ENCODE results near the gene SPACDR. TPM values are rescaled to one million over a fixed set of nuclear protein-coding genes. Genes with fewer than 3 reads are reported as not detected.

The SPACDR gene, protein sequence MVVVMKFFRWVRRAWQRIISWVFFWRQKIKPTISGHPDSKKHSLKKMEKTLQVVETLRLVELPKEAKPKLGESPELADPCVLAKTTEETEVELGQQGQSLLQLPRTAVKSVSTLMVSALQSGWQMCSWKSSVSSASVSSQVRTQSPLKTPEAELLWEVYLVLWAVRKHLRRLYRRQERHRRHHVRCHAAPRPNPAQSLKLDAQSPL
- total RNA-seq (2022; extraction: Qiagen RNA extraction): 0.51 to 0.72 TPM (median 0.68 TPM) in 5 replicates

DNA sequence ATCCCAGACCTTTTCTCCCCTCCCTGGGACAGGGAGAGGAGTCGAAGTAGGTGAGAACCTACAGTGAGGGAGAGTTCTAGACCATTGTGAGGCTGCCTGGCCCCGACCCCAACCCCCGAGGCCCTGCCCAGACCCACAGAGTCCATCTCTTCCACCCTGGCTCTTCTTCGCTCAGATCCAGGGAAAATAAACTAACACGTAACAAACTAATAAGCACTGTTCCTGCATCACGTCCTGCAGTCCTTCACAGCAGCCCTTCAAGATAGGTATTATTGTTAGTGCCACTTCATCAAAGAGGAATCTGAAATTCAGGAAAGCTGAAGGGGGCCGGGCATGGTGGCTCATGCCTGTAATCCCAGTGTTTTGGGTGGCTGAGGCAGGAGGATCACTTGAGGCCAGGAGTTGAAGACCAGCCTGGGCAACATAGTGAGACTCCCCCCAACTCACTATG is at the start of gene SPACDR:
Gene SPACDR (minus strand): TSS at position 51 of the 451 bp plus-strand sequence. CDS start 235 bp downstream, outside the sequence.

DNA sequence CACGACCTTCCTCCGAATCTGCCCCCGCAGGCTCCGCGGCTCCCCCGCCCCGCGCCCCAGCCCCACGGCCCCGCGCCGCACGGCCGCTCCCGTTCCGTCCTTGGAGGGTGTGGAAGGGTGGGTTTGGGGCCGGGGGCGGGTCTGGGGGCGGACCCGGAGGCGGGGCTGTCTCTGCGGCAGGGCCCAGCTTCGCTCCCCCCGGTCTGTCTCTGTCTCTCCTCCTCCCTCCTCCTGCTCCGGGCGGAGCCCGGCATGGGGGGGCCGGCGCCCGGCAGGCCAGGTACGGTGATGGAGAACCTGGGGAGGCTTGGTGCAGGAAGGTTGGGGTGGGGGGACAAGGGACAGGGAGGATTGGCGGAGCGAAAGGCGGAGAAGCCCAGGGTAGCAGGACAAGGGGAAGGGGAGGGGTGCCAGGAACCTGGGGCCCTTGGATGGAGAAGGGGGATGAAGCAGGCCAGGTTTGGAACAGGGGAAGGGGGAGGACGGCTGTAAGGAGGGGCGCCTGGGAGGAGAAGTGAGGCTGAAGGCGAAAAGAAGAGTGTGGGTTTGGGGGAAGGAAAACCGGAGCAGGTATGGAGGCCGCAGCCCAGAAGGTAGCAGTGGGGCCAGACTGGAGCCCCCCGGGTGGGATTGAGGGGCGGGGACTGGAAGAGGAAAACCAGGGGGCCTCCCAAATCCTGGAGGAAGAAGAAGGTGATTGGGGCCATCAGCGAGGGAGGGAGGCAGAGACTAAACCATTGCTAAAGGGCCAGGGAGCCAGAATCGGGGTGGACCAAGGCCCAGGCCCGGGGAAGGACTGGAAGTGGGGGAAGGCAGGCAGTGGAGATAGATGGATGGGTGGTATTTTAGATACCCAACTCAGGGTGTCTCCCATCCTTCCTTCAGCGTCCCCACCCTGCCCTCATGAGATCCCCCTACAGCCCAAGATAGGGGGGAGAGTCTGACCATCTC is 19.9 kb upstream of the SPACDR start, which contains the start of gene NYAP1:
Gene NYAP1 (plus strand): TSS at position 206 of the 951 bp plus-strand sequence. CDS start 1,385 bp downstream, outside the sequence.

DNA sequence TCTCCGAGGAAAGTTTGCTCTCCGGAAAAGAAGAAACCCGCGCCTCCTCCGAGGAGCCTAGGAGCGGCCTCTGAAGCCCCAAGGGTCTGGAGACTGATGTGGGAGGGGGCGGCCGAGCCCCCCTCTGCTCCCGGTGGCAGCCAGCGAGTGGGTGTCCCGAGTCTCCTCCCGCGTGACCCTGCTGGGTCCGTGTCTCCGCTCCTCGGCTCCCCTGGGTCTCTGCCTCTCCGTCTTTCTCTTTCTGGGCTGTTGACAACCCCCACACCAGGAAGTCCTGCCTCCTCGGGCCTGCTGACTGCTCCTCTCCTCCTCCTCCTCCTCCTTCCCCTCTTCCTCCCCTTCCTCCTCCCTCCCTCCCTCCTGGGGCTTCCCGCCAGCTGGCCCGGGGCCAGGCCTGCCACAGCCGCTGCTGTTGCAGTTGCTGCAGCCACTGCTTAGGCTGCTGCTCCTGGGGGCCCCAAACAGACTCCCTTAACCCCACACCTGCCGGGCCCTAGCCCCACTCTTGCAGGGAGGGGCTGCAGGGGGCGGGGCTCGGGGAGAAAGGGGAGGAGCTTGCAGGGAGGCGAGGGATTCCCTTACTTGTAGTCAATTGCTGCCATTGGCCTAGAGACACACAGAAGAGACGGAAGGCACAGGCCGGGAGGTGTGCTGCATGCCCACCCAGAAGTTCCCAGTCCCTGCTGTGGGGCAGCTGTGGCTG is 15.0 kb upstream of the SPACDR start, which contains the start of gene TSC22D4:
Gene TSC22D4 (minus strand): TSS at position 257 of the 703 bp plus-strand sequence. CDS start 1,176 bp downstream, outside the sequence.

DNA sequence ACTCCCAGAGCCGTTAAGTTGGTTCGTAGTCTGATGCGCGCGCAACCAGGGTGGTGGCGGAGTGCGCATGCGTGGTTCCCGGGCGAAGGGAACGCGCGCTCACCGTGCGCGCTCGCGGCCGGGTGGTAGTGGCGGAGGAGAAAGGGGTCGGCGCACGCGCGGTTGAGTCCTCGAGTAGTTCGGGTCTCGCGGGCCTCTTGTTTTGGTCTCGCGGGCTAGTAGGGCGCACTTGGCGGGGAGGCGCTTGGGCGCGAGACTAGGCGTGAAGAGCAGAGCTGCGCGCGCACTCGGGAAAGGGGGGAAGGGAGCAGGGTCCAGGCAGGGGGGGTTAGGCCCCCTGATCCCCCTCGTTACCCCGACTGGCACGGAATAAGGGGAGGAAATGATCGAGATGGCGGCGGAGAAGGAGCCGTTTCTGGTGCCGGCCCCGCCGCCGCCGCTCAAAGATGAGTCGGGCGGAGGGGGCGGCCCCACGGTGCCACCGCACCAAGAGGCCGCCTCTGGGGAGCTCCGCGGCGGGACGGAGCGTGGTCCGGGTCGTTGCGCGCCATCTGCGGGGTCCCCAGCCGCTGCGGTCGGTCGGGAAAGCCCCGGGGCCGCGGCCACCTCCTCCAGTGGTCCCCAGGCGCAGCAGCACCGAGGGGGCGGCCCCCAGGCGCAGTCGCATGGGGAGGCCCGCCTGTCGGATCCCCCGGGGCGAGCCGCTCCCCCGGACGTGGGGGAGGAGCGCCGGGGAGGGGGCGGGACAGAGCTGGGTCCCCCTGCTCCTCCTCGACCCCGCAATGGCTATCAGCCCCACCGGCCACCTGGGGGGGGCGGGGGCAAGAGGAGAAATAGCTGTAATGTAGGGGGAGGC is 34.2 kb downstream of the SPACDR start, which contains the start of gene MEPCE:
Gene MEPCE (plus strand): TSS at position 195 of the 856 bp plus-strand sequence. CDS start 188 bp downstream, at position 383.

DNA sequence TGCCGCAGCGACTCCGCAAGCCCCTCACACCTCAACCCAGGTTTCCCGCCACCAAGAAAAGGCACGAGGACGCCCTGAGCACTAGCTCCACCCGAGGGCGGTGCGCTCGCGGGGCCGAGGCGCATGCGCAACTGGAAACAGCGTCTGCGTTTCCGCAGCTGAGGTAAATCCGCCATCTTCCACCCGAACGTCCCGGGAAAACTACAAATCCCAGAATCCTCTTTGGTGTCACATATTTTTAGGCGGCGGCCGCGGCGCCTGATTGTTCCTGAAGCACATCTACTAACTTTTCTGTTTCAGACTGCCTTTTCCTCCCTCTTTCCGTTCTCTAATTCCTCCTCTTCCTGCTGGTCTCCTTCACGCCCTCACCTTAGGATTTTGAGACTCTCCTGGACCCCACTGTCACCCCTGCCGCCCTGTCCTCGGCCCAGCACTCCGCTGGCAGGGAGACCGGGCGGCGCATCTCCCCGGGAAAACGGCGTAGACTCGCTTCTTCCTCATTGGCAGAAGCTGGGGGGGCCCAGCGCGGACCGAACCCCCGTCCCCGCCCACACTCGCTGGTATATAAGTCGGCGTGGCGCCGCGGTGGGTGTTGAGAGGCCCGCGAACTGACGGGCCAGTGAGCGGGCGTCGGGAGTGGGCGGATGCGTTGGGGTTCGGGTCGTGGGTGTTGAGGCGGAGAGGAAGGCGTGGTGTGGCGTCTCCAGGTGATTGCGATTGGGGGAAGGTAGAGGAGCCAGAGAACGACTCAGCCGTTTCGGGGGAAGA is 35.7 kb downstream of the SPACDR start, which contains the start of gene ZCWPW1:
Gene ZCWPW1 (minus strand): TSS at position 505 of the 768 bp plus-strand sequence. CDS start 8,054 bp downstream, outside the sequence.

Other genes starting within 250 kb of the SPACDR start
- gene PVRIG, start 244.3 kb downstream of the SPACDR start, total RNA-seq (2022; extraction: Qiagen RNA extraction): not detected in 5 replicates
- not detected in 5 replicates for gene SPDYE3, start 156.6 kb downstream of the SPACDR start, total RNA-seq (2022; extraction: Qiagen RNA extraction)
- 24.2 to 37.8 TPM (median 30.9 TPM) in 5 replicates for gene PILRB, start 106.1 kb downstream of the SPACDR start, total RNA-seq (2022; extraction: Qiagen RNA extraction)
- gene PILRA, start 90.8 kb downstream of the SPACDR start, total RNA-seq (2022; extraction: Qiagen RNA extraction): 3.8 to 5.9 TPM (median 5.2 TPM) in 5 replicates
- gene ZCWPW1, start 35.6 kb downstream of the SPACDR start, total RNA-seq (2022; extraction: Qiagen RNA extraction): 1.1 to 1.6 TPM (median 1.3 TPM) in 5 replicates
- gene MEPCE, start 34.4 kb downstream of the SPACDR start, total RNA-seq (2022; extraction: Qiagen RNA extraction): 33.1 to 47.3 TPM (median 43.7 TPM) in 5 replicates
- gene PPP1R35, start 27.8 kb downstream of the SPACDR start, total RNA-seq (2022; extraction: Qiagen RNA extraction): 33.7 to 59.4 TPM (median 58.3 TPM) in 5 replicates
- gene TSC22D4, start 15.0 kb upstream of the SPACDR start, total RNA-seq (2022; extraction: Qiagen RNA extraction): 33.9 to 43.3 TPM (median 41.9 TPM) in 5 replicates
- gene NYAP1, start 19.7 kb upstream of the SPACDR start, total RNA-seq (2022; extraction: Qiagen RNA extraction): 1.5 to 2.4 TPM (median 2.3 TPM) in 5 replicates
- gene AGFG2, start 74.9 kb upstream of the SPACDR start, total RNA-seq (2022; extraction: Qiagen RNA extraction): 10.6 to 23.5 TPM (median 19.8 TPM) in 5 replicates
- 0.50 to 1.3 TPM (median 0.55 TPM) in 5 replicates for gene SAP25, start 109.6 kb upstream of the SPACDR start, total RNA-seq (2022; extraction: Qiagen RNA extraction)
- 11.1 to 17.7 TPM (median 16.0 TPM) in 5 replicates for gene LRCH4, start 121.9 kb upstream of the SPACDR start, total RNA-seq (2022; extraction: Qiagen RNA extraction)
- 0.15 to 0.23 TPM (median 0.21 TPM) in 5 replicates for gene FBXO24, start 122.1 kb upstream of the SPACDR start, total RNA-seq (2022; extraction: Qiagen RNA extraction)
- gene PCOLCE, start 138.1 kb upstream of the SPACDR start, total RNA-seq (2022; extraction: Qiagen RNA extraction): 7.2 to 12.0 TPM (median 10.4 TPM) in 5 replicates
- 16.0 to 21.7 TPM (median 20.6 TPM) in 5 replicates for gene MOSPD3, start 148.3 kb upstream of the SPACDR start, total RNA-seq (2022; extraction: Qiagen RNA extraction)
- 1.9 to 3.4 TPM (median 2.8 TPM) in 5 replicates for gene TFR2, start 177.3 kb upstream of the SPACDR start, total RNA-seq (2022; extraction: Qiagen RNA extraction)
- not detected in 5 replicates for gene ACTL6B, start 192.2 kb upstream of the SPACDR start, total RNA-seq (2022; extraction: Qiagen RNA extraction)
- gene GNB2, start 209.5 kb upstream of the SPACDR start, total RNA-seq (2022; extraction: Qiagen RNA extraction): 168 to 270 TPM (median 258 TPM) in 5 replicates
- gene GIGYF1, start 230.0 kb upstream of the SPACDR start, total RNA-seq (2022; extraction: Qiagen RNA extraction): 11.9 to 22.9 TPM (median 22.7 TPM) in 5 replicates
- 77.9 to 104 TPM (median 98.3 TPM) in 5 replicates for gene POP7, start 241.9 kb upstream of the SPACDR start, total RNA-seq (2022; extraction: Qiagen RNA extraction)

All from A549 treated with CORT108297 at 1 μM for 4 hours (cell line).